Transverse colon (tissue), 4 donors: ENCODE data around the gene C22orf31. TPM values are rescaled to one million over a fixed set of nuclear protein-coding genes. Genes with fewer than 3 reads are reported as not detected.

Experiments used
- DNase-seq: peaks from one replicate; pipeline ENCODE4 v3.0.0-alpha.2; 2019
- H3K27ac ChIP-seq, 4 donors: fragments of 200-600 bp; sonication (generic); 2 replicates each; pipeline ENCODE4 v1.5.1; 2016 to 2018; ENCODE audit warnings: inconsistent platforms in 4 of 4
- H3K27me3 ChIP-seq: fragments of 200-600 bp; sonication (generic); 2 replicates; pipeline ENCODE4 v1.5.1; 2017; ENCODE audit warnings: inconsistent platforms
- H3K36me3 ChIP-seq, 4 donors: fragments of 200-600 bp; sonication (generic); 2 replicates each; pipeline ENCODE4 v1.5.1; 2017 to 2019; ENCODE audit warnings: inconsistent platforms in 4 of 4
- H3K4me1 ChIP-seq, 4 donors: fragments of 200-600 bp; sonication (generic); 2 replicates each; pipeline ENCODE4 v1.5.1; 2017 to 2020; ENCODE audit warnings: inconsistent platforms in 4 of 4
- H3K4me3 ChIP-seq, 4 donors: fragments of 200-600 bp; sonication (generic); 1 replicate in 1 of 4; 2 replicates in 3 of 4; pipeline versions ENCODE4 v1.5.1 to v1.6.1; 2017 to 2019; ENCODE audit warnings: inconsistent platforms in 4 of 4
- H3K9me3 ChIP-seq, 2 donors: fragments of 200-600 bp; sonication (generic); 2 replicates each; pipeline ENCODE4 v1.5.1; 2017 to 2019; ENCODE audit warnings: inconsistent platforms in 2 of 2
- EP300 ChIP-seq: sonication (generic); formaldehyde crosslinking; IDR thresholded peaks from one replicate; pipeline ENCODE4 v1.6.1; 2017; ENCODE audit warnings: antibody characterized with exemption, low read depth
- POLR2A ChIP-seq: fragments of 450-650 bp; IDR thresholded peaks from one replicate; pipeline ENCODE4 v1.6.1; 2016; ENCODE audit warnings: antibody characterized with exemption, mild to moderate bottlenecking, moderate library complexity
- POLR2AphosphoS5 ChIP-seq, 3 donors: sonication (generic); formaldehyde crosslinking; IDR thresholded peaks; one replicate each; pipeline ENCODE4 v1.6.1; 2016; ENCODE audit warnings: antibody characterized with exemption in 3 of 3
- WGBS, 2 donors: methylation state at CpG; one replicate each; pipeline ENCODE4 v1.1.5; 2018; ENCODE audit warnings: low coverage in 1 of 2; 5-methylcytosine and 5-hydroxymethylcytosine counted together
- in situ Hi-C, 4 donors: fragments of 200-750 bp; cut with MboI; loops; one replicate each; pipeline versions ENCODE4 v1.15.0 to v1.15.1; 2017; ENCODE audit warnings: low sequenced_read_pairs in 3 of 4, low pct_ligation_motif_present in 1 of 4, low pct_unique_long_range_greater_than_20kb in 1 of 4
- intact Hi-C: fragments of 100-400 bp; cut with DNase I; formaldehyde crosslinking; loops from one replicate; pipeline ENCODE4 v1.15.1; 2023; ENCODE audit warnings: low total_unique reads
- total RNA-seq, 4 donors: library from RNA; depleted of rRNA; stranded (reverse); fragments of >200 nt; gene quantifications; one replicate each; pipeline ENCODE4 v1.1.0, GENCODE V29; 2016
- TF ChIP-seq, protein P1 (sequence below), 5 experiments: fragments of 200-600 bp in 3 of 5; fragments of 450-650 bp in 2 of 5; sonication (generic) in 3 of 5; IDR thresholded peaks; 1 replicate in 2 of 5; 2 replicates in 3 of 5; pipeline ENCODE4 v1.5.1; 2016 to 2017; ENCODE audit warnings: antibody characterized with exemption in 5 of 5, inconsistent platforms in 3 of 5, mild to moderate bottlenecking in 2 of 5, moderate library complexity in 1 of 5

C22orf31 gene
- total RNA-seq, 4 donors from 2014 or later, result not detected

DNA sequence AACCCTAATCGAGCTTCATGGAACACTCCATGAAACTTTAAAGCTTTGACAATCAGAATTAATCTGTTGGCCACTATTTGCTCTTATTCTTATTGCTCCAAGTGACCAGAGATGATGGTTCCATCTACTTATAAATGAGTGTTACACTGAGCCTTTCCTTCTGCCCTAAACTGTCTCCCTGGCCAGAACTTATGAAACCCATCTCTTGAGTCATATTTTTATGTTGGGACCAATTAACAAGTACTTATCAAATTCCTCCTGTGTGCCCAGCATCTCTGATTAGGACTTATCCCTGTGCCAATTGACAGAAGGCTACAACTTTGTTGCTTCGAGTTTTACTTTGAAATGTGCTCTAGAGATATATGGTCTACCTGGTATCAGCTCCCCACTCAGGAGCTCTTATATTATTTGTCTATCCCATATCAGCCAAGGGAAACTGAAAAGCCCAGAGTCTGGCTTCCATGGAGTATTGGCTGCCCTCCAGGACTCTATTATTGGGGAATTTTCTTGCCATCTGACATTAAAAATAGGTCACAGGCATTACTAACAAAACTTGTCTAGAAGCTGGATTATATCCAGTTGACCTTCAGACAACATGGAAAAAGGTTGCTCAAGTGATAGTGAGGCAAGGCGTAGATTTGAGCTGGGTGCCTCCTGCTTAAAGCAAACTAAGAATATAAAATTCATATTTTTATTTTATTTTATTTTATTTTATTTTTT is 20.0 kb upstream of the C22orf31 start:
- Histone ChIP-seq H3K27me3 (no peaks in the 10 kb centered on the region), H3K36me3 (no peaks in the 10 kb centered on the region), H3K27ac (peak overlapping the region in 1 of 4 donors; percentile 1), H3K4me3 (no peak overlapping the region), H3K9me3 (no peaks in the 10 kb centered on the region), H3K4me1 (peaks cover 9 to 47% (median 26%) of the 10 kb centered on the region in 4 donors)
- no peak for DNase-seq
- TF ChIP-seq EP300 (no peak), POLR2A (no peak), POLR2AphosphoS5 (IDR thresholded peaks at IDR 0.05) (no peak)
- TF ChIP-seq, protein P1, sequence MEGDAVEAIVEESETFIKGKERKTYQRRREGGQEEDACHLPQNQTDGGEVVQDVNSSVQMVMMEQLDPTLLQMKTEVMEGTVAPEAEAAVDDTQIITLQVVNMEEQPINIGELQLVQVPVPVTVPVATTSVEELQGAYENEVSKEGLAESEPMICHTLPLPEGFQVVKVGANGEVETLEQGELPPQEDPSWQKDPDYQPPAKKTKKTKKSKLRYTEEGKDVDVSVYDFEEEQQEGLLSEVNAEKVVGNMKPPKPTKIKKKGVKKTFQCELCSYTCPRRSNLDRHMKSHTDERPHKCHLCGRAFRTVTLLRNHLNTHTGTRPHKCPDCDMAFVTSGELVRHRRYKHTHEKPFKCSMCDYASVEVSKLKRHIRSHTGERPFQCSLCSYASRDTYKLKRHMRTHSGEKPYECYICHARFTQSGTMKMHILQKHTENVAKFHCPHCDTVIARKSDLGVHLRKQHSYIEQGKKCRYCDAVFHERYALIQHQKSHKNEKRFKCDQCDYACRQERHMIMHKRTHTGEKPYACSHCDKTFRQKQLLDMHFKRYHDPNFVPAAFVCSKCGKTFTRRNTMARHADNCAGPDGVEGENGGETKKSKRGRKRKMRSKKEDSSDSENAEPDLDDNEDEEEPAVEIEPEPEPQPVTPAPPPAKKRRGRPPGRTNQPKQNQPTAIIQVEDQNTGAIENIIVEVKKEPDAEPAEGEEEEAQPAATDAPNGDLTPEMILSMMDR (IDR thresholded peaks at IDR 0.05), result no peak
- in situ Hi-C loops, result no loop called here
- WGBS, 2 donors, result 72 to 85% methylated on average over 2 to 3 of the region's 3 CpGs
- intact Hi-C loops, result no loop called here

DNA sequence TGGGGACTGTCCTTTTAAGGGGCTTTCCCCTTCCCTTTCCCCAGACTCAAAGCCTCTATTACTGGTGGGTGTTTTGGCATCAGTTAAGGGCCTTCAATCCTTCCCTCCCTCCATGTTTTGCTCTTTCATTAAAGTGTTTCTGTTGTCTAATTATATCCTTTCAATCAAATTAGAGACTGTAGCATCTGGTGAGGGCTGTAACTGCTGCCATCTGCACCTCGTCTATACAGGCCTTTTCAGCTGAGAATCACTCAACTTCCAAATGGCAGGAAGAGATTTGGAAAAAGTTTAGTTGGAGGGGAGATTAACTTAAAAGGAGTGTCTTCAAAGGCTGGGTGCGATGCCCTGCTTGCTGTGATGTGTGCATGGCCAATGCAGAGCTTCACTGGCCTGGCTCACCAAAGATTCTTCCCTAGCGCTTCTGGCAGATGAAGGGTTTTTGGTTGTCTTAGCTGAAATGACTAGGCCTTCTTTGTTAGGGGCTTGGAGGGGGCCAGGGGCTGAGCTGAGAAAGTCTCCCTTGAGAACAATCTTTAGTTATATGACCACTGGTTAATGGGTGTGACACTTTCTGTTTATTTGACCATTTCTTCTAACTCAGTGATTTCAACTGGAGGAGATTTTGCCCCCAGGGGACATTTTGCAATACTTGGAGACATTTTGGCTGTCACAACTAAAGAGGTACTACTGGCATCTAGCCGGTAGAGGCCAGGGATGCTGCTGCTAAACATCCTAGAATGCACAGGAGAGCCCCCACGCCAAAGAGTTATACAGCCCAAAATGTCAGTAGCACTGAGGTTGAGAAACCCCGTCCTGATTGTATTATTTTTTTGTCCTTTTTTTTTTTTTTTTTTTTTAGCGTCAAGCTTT is 18.7 kb upstream of the C22orf31 start:
- H3K27me3 ChIP-seq, result no peaks in the 10 kb centered on the region
- H3K36me3 ChIP-seq, result no peaks in the 10 kb centered on the region
- H3K4me3 ChIP-seq, result no peak overlapping the region
- no peak for DNase-seq
- peak overlapping the region; percentile 42 to 77 (median 64) for H3K27ac ChIP-seq
- 54 to 79% methylated on average over 4 to 7 of the region's 7 CpGs for whole genome bisulfite sequencing, 2 donors
- intact Hi-C loops, result no loop called here
- H3K4me1 ChIP-seq, result peaks cover 9 to 52% (median 26%) of the 10 kb centered on the region in 4 donors
- TF ChIP-seq POLR2AphosphoS5 (IDR thresholded peaks at IDR 0.05) (no peak), EP300 (no peak), POLR2A (no peak)
- TF ChIP-seq, protein P1 (IDR thresholded peaks at IDR 0.05), result no peak
- H3K9me3 ChIP-seq, result no peaks in the 10 kb centered on the region
- in situ Hi-C loops, result no loop called here

GRCh38 chr22:29079218-29079901 is 17.7 kb upstream of the C22orf31 start:
- Histone ChIP-seq H3K9me3 (no peaks in the 10 kb centered on the region), H3K27ac (peak overlapping the region; percentile 42 to 77 (median 64)), H3K4me1 (peaks cover 9 to 60% (median 28%) of the 10 kb centered on the region in 4 donors), H3K27me3 (no peaks in the 10 kb centered on the region), H3K36me3 (no peaks in the 10 kb centered on the region), H3K4me3 (no peak overlapping the region)
- in situ Hi-C loops (no loop called here), intact Hi-C loops (no loop called here)
- DNase-seq, result peak; percentile 64
- TF ChIP-seq, protein P1 (IDR thresholded peaks at IDR 0.05), result no peak
- peak in 1 of 3 donors; percentile 30 for TF ChIP-seq POLR2AphosphoS5 (IDR thresholded peaks at IDR 0.05)
- WGBS, 2 donors, result 0 to 37% methylated on average over 2 to 8 of the region's 8 CpGs

GRCh38 chr22:29078869-29079207 is 17.2 kb upstream of the C22orf31 start:
- Histone ChIP-seq H3K36me3 (no peaks in the 10 kb centered on the region), H3K4me3 (no peak overlapping the region), H3K4me1 (peaks cover 9 to 65% (median 31%) of the 10 kb centered on the region in 4 donors), H3K9me3 (no peaks in the 10 kb centered on the region), H3K27ac (peak overlapping the region; percentile 42 to 77 (median 64)), H3K27me3 (no peaks in the 10 kb centered on the region)
- TF ChIP-seq, protein P1 (IDR thresholded peaks at IDR 0.05), result no peak
- TF ChIP-seq EP300, result no peak
- in situ Hi-C loops (no loop called here), intact Hi-C loops (no loop called here)
- 55 to 57% methylated on average over 4 to 6 of the region's 6 CpGs for WGBS, 2 donors
- no peak for DNase-seq
